ENCODE data around the gene NUP188. TPM values are rescaled to one million over a fixed set of nuclear protein-coding genes. Genes with fewer than 3 reads are reported as not detected.
A peak's percentile ranks its signal among the peaks of the same experiment; 100 is the strongest.

The NUP188 gene
- total and polyA plus RNA-seq, 10 of the 15 experiments (the other 5 are each of a cell fraction or from before 2014, with no cell fraction given), result 1.4 to 73.7 (median 48.9) TPM

- TF ChIP-seq, protein P1, sequence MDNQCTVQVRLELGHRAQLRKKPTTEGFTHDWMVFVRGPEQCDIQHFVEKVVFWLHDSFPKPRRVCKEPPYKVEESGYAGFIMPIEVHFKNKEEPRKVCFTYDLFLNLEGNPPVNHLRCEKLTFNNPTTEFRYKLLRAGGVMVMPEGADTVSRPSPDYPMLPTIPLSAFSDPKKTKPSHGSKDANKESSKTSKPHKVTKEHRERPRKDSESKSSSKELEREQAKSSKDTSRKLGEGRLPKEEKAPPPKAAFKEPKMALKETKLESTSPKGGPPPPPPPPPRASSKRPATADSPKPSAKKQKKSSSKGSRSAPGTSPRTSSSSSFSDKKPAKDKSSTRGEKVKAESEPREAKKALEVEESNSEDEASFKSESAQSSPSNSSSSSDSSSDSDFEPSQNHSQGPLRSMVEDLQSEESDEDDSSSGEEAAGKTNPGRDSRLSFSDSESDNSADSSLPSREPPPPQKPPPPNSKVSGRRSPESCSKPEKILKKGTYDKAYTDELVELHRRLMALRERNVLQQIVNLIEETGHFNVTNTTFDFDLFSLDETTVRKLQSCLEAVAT (IDR thresholded peaks at IDR 0.05), result no peak
- no peak for TF ChIP-seq EP300 (IDR thresholded peaks at IDR 0.05; ENCODE audit: borderline replicate concordance in 1 of 2, control insufficient read depth in 1 of 2, low read depth in 2 of 2, low read length in 2 of 2)
- no peak for TF ChIP-seq STAT3 (IDR thresholded peaks at IDR 0.05; ENCODE audit: low read depth, low read length)
- no peak for TF ChIP-seq POLR2AphosphoS5 (IDR thresholded peaks at IDR 0.05; ENCODE audit: low read length)
- no peak for TF ChIP-seq POU2F2 (IDR thresholded peaks at IDR 0.05; ENCODE audit: borderline replicate concordance, low read depth, low read length)
- TF ChIP-seq, protein P2, sequence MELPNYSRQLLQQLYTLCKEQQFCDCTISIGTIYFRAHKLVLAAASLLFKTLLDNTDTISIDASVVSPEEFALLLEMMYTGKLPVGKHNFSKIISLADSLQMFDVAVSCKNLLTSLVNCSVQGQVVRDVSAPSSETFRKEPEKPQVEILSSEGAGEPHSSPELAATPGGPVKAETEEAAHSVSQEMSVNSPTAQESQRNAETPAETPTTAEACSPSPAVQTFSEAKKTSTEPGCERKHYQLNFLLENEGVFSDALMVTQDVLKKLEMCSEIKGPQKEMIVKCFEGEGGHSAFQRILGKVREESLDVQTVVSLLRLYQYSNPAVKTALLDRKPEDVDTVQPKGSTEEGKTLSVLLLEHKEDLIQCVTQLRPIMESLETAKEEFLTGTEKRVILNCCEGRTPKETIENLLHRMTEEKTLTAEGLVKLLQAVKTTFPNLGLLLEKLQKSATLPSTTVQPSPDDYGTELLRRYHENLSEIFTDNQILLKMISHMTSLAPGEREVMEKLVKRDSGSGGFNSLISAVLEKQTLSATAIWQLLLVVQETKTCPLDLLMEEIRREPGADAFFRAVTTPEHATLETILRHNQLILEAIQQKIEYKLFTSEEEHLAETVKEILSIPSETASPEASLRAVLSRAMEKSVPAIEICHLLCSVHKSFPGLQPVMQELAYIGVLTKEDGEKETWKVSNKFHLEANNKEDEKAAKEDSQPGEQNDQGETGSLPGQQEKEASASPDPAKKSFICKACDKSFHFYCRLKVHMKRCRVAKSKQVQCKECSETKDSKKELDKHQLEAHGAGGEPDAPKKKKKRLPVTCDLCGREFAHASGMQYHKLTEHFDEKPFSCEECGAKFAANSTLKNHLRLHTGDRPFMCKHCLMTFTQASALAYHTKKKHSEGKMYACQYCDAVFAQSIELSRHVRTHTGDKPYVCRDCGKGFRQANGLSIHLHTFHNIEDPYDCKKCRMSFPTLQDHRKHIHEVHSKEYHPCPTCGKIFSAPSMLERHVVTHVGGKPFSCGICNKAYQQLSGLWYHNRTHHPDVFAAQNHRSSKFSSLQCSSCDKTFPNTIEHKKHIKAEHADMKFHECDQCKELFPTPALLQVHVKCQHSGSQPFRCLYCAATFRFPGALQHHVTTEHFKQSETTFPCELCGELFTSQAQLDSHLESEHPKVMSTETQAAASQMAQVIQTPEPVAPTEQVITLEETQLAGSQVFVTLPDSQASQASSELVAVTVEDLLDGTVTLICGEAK (IDR thresholded peaks at IDR 0.05; ENCODE audit: borderline replicate concordance), result no peak
- no peak for TF ChIP-seq HCFC1 (IDR thresholded peaks at IDR 0.05; ENCODE audit: low read length)
- TF ChIP-seq HDAC2 (IDR thresholded peaks at IDR 0.05), result no peak
- TF ChIP-seq BRCA1 (IDR thresholded peaks at IDR 0.05; ENCODE audit: low read depth, low read length), result no peak
- TF ChIP-seq GABPA (IDR thresholded peaks at IDR 0.05; ENCODE audit: low read depth), result no peak
- TF ChIP-seq SMC3 (IDR thresholded peaks at IDR 0.05; ENCODE audit: borderline replicate concordance, low read length), result no peak
- TF ChIP-seq NFXL1 (IDR thresholded peaks at IDR 0.05; ENCODE audit: borderline replicate concordance), result 0 out of 2 replicates have a peak, but pooled peaks have one; percentile 43
- no peak for TF ChIP-seq SUZ12 (IDR thresholded peaks at IDR 0.05; ENCODE audit: unreplicated experiment)
- TF ChIP-seq SMAD1 (IDR thresholded peaks at IDR 0.05; ENCODE audit: low read depth, partially characterized antibody), result no peak
- TF ChIP-seq CUX1 (IDR thresholded peaks at IDR 0.05; ENCODE audit: insufficient replicate concordance, low read depth, low read length), result no peak
- TF ChIP-seq NFYA (IDR thresholded peaks at IDR 0.05; ENCODE audit: borderline replicate concordance, low read depth, low read length), result no peak
- TF ChIP-seq HDAC6 (IDR thresholded peaks at IDR 0.05; ENCODE audit: unreplicated experiment), result no peak
- TF ChIP-seq SMARCA5 (IDR thresholded peaks at IDR 0.05), result no peak; the same call in 1 of the 2 replicates
- no peak for TF ChIP-seq IRF4 (IDR thresholded peaks at IDR 0.05; ENCODE audit: low read depth, low read length)
- no peak for TF ChIP-seq ZNF217 (IDR thresholded peaks at IDR 0.05)
- peak; percentile 53; the same call in 1 of the 2 replicates for TF ChIP-seq HDGF (IDR thresholded peaks at IDR 0.05)
- no peak for TF ChIP-seq RAD51 (IDR thresholded peaks at IDR 0.05)
Measured at GRCh38 chr9:129027685-129028191, 80.2 kb downstream of the NUP188 start (continued).

All from GM12878 (cell line).